Tibial artery (tissue), 4 donors: ENCODE measurements around the gene F2RL1.
"Not testable (repeated sequence)": the region's sequence is repeated elsewhere in the genome, so short reads cannot be mapped to it uniquely, and the experiment has no call there.

Experiments used
- DNase-seq, 2 donors: peaks; one replicate each; pipeline ENCODE4 v3.0.0-alpha.2; 2019
- H3K27ac ChIP-seq, 2 donors: fragments of 200-600 bp; sonication (generic) in 1 of 2; 1 replicate in 1 of 2; 2 replicates in 1 of 2; pipeline ENCODE4 v1.5.1; 2018 to 2019; ENCODE audit warnings: mild to moderate bottlenecking in 1 of 2
- H3K27me3 ChIP-seq, 2 donors: fragments of 200-600 bp; sonication (generic) in 1 of 2; one replicate each; pipeline versions ENCODE4 v1.5.1 to v1.6.0; 2016 to 2019
- H3K36me3 ChIP-seq, 3 donors: fragments of 200-600 bp; sonication (generic) in 2 of 3; one replicate each; pipeline ENCODE4 v1.5.1; 2016 to 2019; ENCODE audit warnings: mild to moderate bottlenecking in 2 of 3
- H3K4me1 ChIP-seq, 4 donors: fragments of 200-600 bp; sonication (generic) in 2 of 4; 1 replicate in 3 of 4; 2 replicates in 1 of 4; pipeline ENCODE4 v1.5.1; 2016 to 2019
- H3K4me3 ChIP-seq, 2 donors: fragments of 200-600 bp; sonication (generic) in 1 of 2; 1 replicate in 1 of 2; 2 replicates in 1 of 2; pipeline ENCODE4 v1.5.1; 2018 to 2019; ENCODE audit warnings: mild to moderate bottlenecking in 2 of 2
- H3K9me3 ChIP-seq, 3 donors: fragments of 200-600 bp; sonication (generic) in 1 of 3; one replicate each; pipeline ENCODE4 v1.5.1; 2016 to 2019
- intact Hi-C: fragments of 100-400 bp; cut with DNase I; formaldehyde crosslinking; loops from one replicate; pipeline ENCODE4 v1.15.0; 2023; ENCODE audit warnings: low total_unique reads
- TF ChIP-seq, protein P1 (sequence below), 2 experiments: fragments of 200-600 bp in 1 of 2; fragments of 450-650 bp in 1 of 2; IDR thresholded peaks; one replicate each; pipeline ENCODE4 v1.5.1; 2017 to 2019; ENCODE audit warnings: antibody characterized with exemption in 2 of 2, mild to moderate bottlenecking in 1 of 2, moderate library complexity in 1 of 2

The F2RL1 gene

DNA sequence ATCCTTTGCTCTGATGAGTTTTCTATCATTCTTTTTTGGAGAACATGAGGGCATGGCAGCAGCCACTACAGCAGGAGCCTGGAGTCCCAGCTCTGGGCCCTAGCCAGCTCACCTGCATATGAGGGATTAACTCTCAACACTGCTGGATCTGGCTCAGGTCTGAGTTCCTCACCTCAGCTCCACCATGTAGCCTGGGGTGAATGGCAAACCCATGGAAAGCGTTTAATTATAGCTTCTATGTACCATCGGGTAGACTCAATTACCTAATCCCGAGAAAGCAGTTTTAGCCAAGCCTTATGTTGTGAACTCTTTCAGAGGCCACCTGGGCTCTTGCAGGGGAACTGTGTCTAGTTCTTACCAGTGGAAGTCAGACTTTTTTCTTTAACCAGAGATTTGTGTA is 27.1 kb downstream of the F2RL1 start:
- TF ChIP-seq, protein P1, sequence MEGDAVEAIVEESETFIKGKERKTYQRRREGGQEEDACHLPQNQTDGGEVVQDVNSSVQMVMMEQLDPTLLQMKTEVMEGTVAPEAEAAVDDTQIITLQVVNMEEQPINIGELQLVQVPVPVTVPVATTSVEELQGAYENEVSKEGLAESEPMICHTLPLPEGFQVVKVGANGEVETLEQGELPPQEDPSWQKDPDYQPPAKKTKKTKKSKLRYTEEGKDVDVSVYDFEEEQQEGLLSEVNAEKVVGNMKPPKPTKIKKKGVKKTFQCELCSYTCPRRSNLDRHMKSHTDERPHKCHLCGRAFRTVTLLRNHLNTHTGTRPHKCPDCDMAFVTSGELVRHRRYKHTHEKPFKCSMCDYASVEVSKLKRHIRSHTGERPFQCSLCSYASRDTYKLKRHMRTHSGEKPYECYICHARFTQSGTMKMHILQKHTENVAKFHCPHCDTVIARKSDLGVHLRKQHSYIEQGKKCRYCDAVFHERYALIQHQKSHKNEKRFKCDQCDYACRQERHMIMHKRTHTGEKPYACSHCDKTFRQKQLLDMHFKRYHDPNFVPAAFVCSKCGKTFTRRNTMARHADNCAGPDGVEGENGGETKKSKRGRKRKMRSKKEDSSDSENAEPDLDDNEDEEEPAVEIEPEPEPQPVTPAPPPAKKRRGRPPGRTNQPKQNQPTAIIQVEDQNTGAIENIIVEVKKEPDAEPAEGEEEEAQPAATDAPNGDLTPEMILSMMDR (IDR thresholded peaks at IDR 0.05) = no peak
- Histone ChIP-seq H3K9me3 (no peaks in the 10 kb centered on the region), H3K4me1 (no peaks in the 10 kb centered on the region), H3K27ac (no peak overlapping the region), H3K36me3 (no peaks in the 10 kb centered on the region), H3K27me3 (no peaks in the 10 kb centered on the region), H3K4me3 (no peak overlapping the region)
- intact Hi-C loops = no loop called here
- no peak for DNase-seq

DNA sequence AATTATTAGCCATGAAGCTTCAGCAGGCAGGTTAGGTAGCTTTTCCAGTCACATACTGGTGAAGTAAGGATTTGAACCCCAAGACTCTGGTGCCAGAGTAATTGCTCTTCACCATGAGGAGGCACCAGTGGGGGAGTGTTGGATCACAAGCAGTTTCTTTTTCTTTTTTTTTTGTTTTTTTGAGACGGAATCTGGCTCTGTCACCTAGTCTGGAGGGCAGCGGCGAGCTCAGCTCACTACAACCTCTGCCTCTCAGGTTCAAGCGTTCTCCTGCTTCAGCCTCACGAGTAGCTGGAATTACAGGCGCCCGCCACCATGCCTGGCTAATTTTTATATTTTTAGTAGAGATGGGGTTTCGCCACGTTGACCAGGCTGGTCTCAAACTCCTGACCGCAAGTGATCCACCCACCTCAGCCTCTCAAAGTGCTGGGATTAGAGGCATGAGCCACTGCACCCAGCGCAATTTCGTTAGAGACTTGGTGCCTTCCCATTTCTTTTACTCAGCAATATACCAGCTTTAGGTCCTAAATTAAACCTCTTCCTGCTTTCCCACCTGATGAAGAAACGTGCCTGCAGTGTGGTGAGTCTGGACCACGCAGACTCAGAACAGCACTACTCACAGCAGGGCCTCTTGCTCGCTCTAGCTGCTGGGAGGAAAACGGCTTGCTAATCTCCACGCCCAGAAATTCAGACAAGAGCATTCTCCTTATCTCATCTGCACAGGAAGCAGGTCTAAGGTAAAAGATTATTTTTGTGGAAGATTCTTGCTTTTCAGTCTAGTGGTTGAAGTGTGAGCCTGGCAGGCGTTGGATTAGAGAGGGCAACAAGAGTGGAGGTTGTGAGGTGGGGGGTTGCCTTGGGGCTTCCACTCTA is 30.8 kb downstream of the F2RL1 start, which contains the start of gene S100Z:
Gene S100Z, plus strand, starts transcription at position 596 of the 873 bp plus-strand sequence. CDS start 25,346 bp downstream, outside the sequence.
- intact Hi-C loops = no loop called here
- no peak for DNase-seq
- Histone ChIP-seq H3K4me1 (no peaks in the 10 kb centered on the region), H3K27ac (no peak within 1 kb of the TSS), H3K4me3 (no peak within 1 kb of the TSS), H3K9me3 (no peaks in the 10 kb centered on the region), H3K36me3 (no peaks in the 10 kb centered on the region), H3K27me3 (no peaks in the 10 kb centered on the region)
- TF ChIP-seq, protein P1 (IDR thresholded peaks at IDR 0.05) = no peak

DNA sequence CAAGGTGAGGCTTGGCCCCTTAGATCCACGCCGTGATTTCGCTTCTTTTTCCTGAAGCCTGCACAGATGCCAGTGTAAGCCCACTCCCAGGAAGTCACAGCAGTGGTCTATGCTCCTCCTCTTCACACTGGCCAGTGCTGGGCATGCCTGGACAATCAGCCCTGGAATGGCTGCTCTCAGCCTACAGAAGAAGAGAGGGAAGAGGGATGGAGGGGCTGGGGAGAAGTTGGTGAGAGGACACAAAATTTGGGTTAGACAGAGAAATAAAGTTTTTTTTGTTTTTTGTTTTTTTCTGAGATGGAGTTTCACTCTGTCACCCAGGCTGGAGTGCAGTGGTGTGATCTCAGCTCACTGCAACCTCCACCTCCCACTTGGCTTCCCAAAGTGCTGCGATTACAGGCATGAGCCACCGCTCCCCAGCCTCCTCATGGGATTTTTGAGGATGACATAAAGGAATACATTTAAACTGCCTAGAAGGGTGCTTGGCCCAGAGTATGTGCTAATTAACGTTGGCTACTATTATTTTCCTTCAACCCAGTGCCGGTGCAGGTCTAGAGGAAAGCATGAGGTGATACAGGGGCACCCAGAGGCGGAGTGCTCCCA is 31.8 kb downstream of the F2RL1 start:
- H3K4me3 ChIP-seq = no peak overlapping the region
- H3K36me3 ChIP-seq = no peaks in the 10 kb centered on the region
- no peaks in the 10 kb centered on the region for H3K4me1 ChIP-seq
- H3K9me3 ChIP-seq = no peaks in the 10 kb centered on the region
- DNase-seq = no peak
- no peaks in the 10 kb centered on the region for H3K27me3 ChIP-seq
- TF ChIP-seq, protein P1 (IDR thresholded peaks at IDR 0.05) = no peak
- intact Hi-C loops = no loop called here
- H3K27ac ChIP-seq = no peak overlapping the region

DNA sequence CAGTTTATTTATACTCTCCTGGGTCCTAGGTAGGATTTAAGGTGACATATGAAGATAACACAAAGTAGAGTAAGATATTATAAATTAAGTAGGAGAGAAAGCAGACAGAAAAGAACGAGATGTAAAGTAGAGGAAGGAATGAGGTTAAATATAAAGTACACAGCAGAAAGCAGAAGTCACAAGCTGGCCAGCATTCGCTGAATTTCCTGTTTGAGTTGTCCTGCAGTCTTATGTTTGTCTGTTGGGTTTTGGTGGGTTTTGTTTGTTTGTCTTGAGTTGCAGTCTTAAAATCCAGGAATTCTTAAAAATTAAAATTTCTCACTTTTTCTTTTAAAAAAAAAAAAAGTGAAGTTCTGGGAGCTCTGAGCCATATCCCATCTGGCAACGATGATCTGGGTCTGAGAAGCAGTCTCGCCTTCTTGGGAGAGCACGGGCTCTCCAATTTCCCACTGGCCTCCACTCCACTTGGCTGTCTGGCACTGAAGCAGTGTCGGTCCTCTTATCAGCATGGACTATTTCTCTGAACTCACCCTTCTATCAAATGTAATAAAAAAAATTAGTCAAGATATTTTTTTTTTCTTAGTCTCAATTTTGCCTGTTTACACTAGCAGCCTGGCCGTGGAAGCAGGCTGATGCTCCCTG is 33.0 kb downstream of the F2RL1 start:
- DNase-seq = peak in 1 of 2 donors; percentile 37

DNA sequence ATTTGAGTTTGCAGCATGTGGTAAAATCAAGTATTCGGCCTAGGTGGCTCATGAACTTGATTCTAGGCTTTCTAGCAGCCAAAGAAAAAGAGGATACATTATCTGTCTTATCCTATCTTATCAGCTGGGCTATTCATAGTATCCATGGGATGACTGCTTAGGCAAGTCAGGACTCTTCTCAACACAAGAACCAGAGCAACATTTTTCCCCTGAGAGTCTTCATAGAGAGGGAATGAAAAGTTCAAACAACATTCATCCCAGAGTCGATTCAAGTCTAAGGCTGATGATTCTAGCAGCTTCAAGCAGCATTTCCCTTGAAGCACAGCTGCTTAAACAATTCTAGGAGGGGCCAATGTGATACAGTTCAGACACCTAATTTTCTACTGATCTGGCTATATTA is 33.9 kb downstream of the F2RL1 start:
- no peak for DNase-seq
- TF ChIP-seq, protein P1 (IDR thresholded peaks at IDR 0.05) = no peak
- Histone ChIP-seq H3K27ac (no peak overlapping the region), H3K27me3 (no peaks in the 10 kb centered on the region), H3K9me3 (no peaks in the 10 kb centered on the region), H3K36me3 (no peaks in the 10 kb centered on the region), H3K4me1 (no peaks in the 10 kb centered on the region), H3K4me3 (no peak overlapping the region)
- intact Hi-C loops = no loop called here

More for the DNA sequence above, 33.0 kb downstream of the F2RL1 start:
- Histone ChIP-seq H3K4me3 (no peak overlapping the region), H3K9me3 (no peaks in the 10 kb centered on the region), H3K27me3 (no peaks in the 10 kb centered on the region), H3K27ac (no peak overlapping the region), H3K36me3 (no peaks in the 10 kb centered on the region), H3K4me1 (no peaks in the 10 kb centered on the region)
- TF ChIP-seq, protein P1 (IDR thresholded peaks at IDR 0.05) = no peak
- intact Hi-C loops = no loop called here

DNA sequence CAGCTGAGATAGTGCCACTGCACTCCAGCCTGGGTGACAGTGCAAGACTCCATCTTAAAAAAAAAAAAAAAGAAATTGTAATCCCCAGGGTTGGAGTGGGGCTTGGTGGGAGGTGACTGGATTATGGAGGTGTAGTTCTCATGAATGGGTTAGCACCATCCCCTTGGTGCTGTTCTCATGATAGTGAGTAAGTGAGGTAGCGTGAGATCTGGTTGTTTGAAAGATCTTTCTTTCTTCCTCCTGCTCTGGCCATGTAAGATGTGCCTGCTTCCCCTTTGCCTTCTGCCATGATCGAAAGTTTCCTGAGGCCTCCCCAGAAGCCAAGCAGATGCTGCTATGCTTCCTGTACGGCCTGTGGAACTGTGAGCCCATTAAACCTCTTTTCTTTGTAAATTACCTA is 34.9 kb downstream of the F2RL1 start:
- H3K27ac ChIP-seq, H3K9me3 ChIP-seq, H3K4me1 ChIP-seq, H3K27me3 ChIP-seq, H3K36me3 ChIP-seq, DNase-seq, H3K4me3 ChIP-seq, intact Hi-C loops: not testable (repeated sequence)
